HepG2 (cell line): ENCODE results near the gene HSD17B8. TPM values are rescaled to one million over a fixed set of nuclear protein-coding genes. Genes with fewer than 3 reads are reported as not detected.

Experiments used
- BRF2 ChIP-seq: sonication (generic); formaldehyde crosslinking; IDR thresholded peaks from 2 replicates; pipeline ENCODE4 v1.8.1; 2022; ENCODE audit warnings: mild to moderate bottlenecking, missing genetic modification reagents
- E2F1 ChIP-seq: sonication (generic); formaldehyde crosslinking; IDR thresholded peaks from 2 replicates; pipeline ENCODE4 v1.5.0; 2020; ENCODE audit warnings: missing genetic modification reagents
- GMEB2 ChIP-seq: IDR thresholded peaks from 2 replicates; pipeline ENCODE4 v1.6.1; 2016; ENCODE audit warnings: missing biosample characterization, missing genetic modification reagents, low read depth
- HNF1B ChIP-seq: sonication (generic); formaldehyde crosslinking; IDR thresholded peaks from 2 replicates; pipeline ENCODE4 v1.5.1; 2020; ENCODE audit warnings: mild to moderate bottlenecking, moderate library complexity, missing genetic modification reagents
- KLF13 ChIP-seq: sonication (generic); formaldehyde crosslinking; IDR thresholded peaks from 2 replicates; pipeline ENCODE4 v1.4.0; 2020; ENCODE audit warnings: mild to moderate bottlenecking, missing genetic modification reagents
- MAZ ChIP-seq, 2 experiments: sonication (generic) in 1 of 2; formaldehyde crosslinking in 1 of 2; IDR thresholded peaks; 2 replicates each; pipeline versions ENCODE4 v1.5.0 to v1.6.1; 2012 to 2020; ENCODE audit warnings: low read depth in 2 of 2, mild to moderate bottlenecking in 2 of 2, borderline replicate concordance in 1 of 2, improper control_type of control experiment in 1 of 2, low read length in 1 of 2, missing genetic modification reagents in 1 of 2, moderate library complexity in 1 of 2
- MEIS2 ChIP-seq: sonication (generic); formaldehyde crosslinking; IDR thresholded peaks from 2 replicates; pipeline ENCODE4 v1.9.0; 2021; ENCODE audit warnings: mild to moderate bottlenecking, missing genetic modification reagents
- MTERF4 ChIP-seq: sonication (generic); formaldehyde crosslinking; IDR thresholded peaks from 2 replicates; pipeline ENCODE4 v1.8.0; 2023; ENCODE audit warnings: mild to moderate bottlenecking, missing genetic modification reagents
- NFIB ChIP-seq: sonication (generic); formaldehyde crosslinking; IDR thresholded peaks from 2 replicates; pipeline ENCODE4 v1.9.0; 2021; ENCODE audit warnings: missing genetic modification reagents, mild to moderate bottlenecking, borderline replicate concordance
- NR0B2 ChIP-seq: sonication (generic); formaldehyde crosslinking; IDR thresholded peaks from 2 replicates; pipeline ENCODE4 v1.4.0; 2020; ENCODE audit warnings: mild to moderate bottlenecking, missing genetic modification reagents
- PHF21A ChIP-seq: sonication (generic); formaldehyde crosslinking; IDR thresholded peaks from 2 replicates; pipeline ENCODE4 v1.5.0; 2020; ENCODE audit warnings: mild to moderate bottlenecking, missing genetic modification reagents
- PLSCR1 ChIP-seq: sonication (generic); formaldehyde crosslinking; IDR thresholded peaks from 2 replicates; pipeline ENCODE4 v1.5.0; 2020; ENCODE audit warnings: missing genetic modification reagents, mild to moderate bottlenecking, borderline replicate concordance
- SRSF1 ChIP-seq: fragments of 200-400 bp; formaldehyde crosslinking; optimal IDR thresholded peaks from 2 replicates; pipeline ENCODE3; 2017; ENCODE audit warnings: mild to moderate bottlenecking, low read depth, low read length, moderate library complexity
- THAP11 ChIP-seq: IDR thresholded peaks from 2 replicates; pipeline ENCODE4 v1.6.1; 2016; ENCODE audit warnings: missing biosample characterization, missing genetic modification reagents
- ZNF207 ChIP-seq: fragments of 450-650 bp; IDR thresholded peaks from 2 replicates; pipeline ENCODE4 v1.6.1; 2016; ENCODE audit warnings: antibody characterized with exemption, borderline replicate concordance
- ZNF414 ChIP-seq: sonication (generic); formaldehyde crosslinking; IDR thresholded peaks from 2 replicates; pipeline ENCODE4 v1.5.0; 2020; ENCODE audit warnings: missing genetic modification reagents
- ZNF468 ChIP-seq: sonication (generic); formaldehyde crosslinking; IDR thresholded peaks from 2 replicates; pipeline ENCODE4 v1.8.0; 2022; ENCODE audit warnings: mild to moderate bottlenecking, moderate library complexity, missing genetic modification reagents
- ZNF598 ChIP-seq: sonication (generic); formaldehyde crosslinking; IDR thresholded peaks from 2 replicates; pipeline ENCODE4 v1.5.1; 2020; ENCODE audit warnings: mild to moderate bottlenecking, missing genetic modification reagents, borderline replicate concordance
- polyA plus RNA-seq, 8 experiments: library from polyadenylated mRNA; depleted of rRNA in 3 of 8; stranded (reverse) in 7 of 8; unstranded in 1 of 8; fragments of >200 nt; fragmentation: Illumina TruSeq in 4 of 8; extraction: Trizol in 4 of 8; gene quantifications; 2 replicates each; pipeline versions ENCODE4 v1.2.1 to v1.2.3, GENCODE V29; 2011 to 2016; ENCODE audit warnings: low read depth in 4 of 8, missing spikeins in 1 of 8, mixed read lengths in 1 of 8; ENCODE audit not compliant: insufficient read depth in 1 of 8
- total RNA-seq, 5 experiments: library from RNA; depleted of rRNA; stranded (reverse); fragments of >200 nt; fragmentation: Illumina TruSeq; extraction: Trizol; gene quantifications; 2 replicates each; pipeline ENCODE4 v1.2.3, GENCODE V29; 2016; ENCODE audit warnings: low read depth in 1 of 5

Gene HSD17B8
- total and polyA plus RNA-seq, 2 of the 13 experiments (the other 11 are each of a cell fraction or from before 2014, with no cell fraction given), result 12.6 to 20.1 TPM

GRCh38 chr6:33205191-33206026, 954 bp downstream of the HSD17B8 start (continued):
- TF ChIP-seq ZNF468 (CRISPR knock-in tag) (no peak), ZNF598 (CRISPR knock-in tag) (0 out of 2 replicates have a peak, but pooled peaks have one; percentile 11), MEIS2 (CRISPR knock-in tag) (no peak), ZNF414 (CRISPR knock-in tag) (no peak), THAP11 (no peak), MAZ (IDR thresholded peaks at IDR 0.05; ENCODE audit: borderline replicate concordance, low read depth, low read length) (peak; percentile 31; the same call in 1 of the 2 replicates), MAZ (CRISPR knock-in tag; IDR thresholded peaks at IDR 0.05; ENCODE audit: low read depth) (no peak; the same call in 1 of the 2 replicates), E2F1 (no peak), GMEB2 (CRISPR knock-in tag) (no peak), BRF2 (no peak), SRSF1 (peak; percentile 27), PLSCR1 (CRISPR knock-in tag) (no peak), ZNF207 (no peak), KLF13 (CRISPR knock-in tag) (no peak), MTERF4 (CRISPR knock-in tag) (no peak), NR0B2 (CRISPR knock-in tag) (no peak), NFIB (CRISPR knock-in tag) (no peak), HNF1B (CRISPR knock-in tag) (no peak), PHF21A (no peak)
